Nucleus accumbens (tissue), 56 donors: ENCODE results near the gene EML4.

Experiments used
- DNase-seq, 56 donors: peaks; one replicate each; lab custom pipeline; 2025; lab: John Stamatoyannopoulos, UW

EML4 gene

DNA sequence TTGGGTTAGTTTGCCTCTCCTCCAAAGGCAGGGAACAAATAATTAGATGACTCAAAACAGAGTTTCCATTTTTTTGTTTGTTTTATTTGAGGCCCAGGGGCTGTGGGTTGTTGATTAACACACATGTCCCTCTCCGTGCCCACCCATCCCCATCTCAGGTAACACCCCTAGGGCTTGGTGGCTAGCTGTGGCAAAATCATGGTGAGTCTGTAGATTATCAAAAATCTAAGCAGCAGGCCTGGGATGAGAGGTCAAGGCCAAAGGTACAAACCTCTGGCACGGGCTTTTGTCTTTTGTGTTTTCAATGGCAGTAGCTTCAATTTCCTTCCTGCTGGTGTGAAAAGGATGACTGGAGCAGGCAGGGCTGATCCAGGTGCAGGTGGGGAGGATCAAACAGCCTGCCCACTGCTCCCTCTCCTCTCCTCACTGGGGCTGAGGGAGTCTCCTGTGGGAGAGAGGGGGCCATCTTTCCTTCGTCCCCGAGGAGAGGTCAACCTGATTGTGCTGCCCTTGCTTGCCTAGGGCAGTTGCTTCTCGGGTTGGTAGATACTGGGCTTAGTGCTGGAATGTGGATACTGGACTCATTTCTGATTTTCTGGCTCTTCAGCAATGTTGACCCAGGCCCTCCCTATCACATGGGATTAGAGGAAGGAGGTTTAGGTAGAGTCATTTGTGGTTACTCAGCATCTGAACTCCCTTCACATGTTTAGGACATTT lies 31.9 kb upstream of the EML4 start:
- no peak for DNase-seq

DNA sequence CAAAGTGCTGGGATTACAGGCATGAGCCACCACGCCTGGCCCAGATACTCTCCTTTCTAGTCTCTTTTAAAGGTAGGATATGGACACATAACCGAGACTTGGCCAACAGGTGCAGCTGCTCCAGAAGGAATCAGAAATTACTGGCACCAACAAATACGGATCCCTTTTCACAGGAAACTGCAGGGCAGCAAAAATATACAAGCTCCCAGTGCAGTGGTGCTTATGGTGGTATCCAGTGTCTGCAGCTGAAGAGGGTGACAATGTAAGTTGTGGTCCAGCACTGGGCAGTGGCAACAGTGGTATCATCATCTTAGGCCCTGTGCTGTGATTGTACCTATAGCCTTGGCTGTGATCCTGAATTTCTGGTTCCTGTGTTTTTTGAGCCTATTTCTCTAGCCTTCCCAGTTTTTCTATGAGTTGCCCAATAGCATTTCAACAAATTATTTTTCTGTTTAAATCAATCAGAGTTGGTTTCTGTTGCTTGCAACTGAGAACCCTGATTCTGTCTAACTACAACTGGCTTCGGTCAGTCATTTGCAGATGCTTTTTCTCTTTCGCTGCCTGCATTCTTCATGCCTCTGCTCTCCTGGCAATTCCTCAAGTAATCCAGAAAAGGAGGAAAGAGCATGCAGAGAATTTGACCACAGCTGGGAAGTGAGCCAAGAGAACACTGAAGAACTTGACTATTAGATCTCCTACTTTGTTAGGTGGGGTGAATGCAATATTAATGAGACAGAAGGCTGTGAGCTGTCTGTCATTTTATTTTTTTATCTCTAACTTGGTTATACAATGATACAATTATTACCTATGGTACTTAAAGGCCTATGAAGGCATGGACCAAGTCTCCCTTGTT lies 30.8 kb upstream of the EML4 start:
- DNase-seq = peak in 5 of 56 donors; percentile 4 to 24 (median 11)

DNA sequence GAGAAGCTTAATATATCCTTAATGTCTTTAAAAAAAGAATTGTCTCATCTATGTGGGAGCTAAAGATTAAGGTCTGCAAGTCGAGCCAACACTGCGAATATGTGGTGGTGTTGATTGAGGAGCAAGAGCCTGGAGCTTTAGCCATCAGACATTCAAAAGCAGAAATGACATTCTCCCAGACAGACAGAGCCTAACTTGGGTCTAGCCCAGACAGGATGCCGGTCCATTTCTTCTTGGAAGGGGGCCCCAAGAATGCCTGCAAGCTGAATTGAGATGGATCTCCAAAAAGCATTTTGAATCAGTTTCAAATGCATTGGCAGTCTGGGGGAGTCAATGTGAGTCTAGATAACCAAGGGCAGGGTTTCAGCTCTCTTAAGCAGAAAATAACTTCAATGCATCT lies 30.1 kb upstream of the EML4 start:
- DNase-seq = peak in 1 of 56 donors; percentile 10

DNA sequence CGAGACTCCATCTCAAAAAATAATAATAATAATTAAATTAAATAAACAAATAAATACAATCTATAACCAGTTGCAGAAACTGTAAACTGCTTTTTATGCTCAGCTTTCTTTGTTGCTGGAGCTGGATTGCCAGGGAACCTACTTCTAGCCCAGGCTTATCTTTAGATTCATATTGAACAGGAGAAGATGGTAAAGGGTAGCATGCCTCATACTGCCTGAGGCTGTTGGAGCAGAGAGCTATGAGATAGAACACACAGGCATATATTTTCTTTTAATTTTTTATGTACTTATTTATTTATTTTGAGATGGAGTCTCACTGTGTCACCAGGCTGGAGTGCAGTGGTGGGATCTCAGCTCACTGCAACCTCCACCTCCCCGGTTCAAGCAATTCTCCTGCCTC lies 28.7 kb upstream of the EML4 start:
- DNase-seq = no peak

DNA sequence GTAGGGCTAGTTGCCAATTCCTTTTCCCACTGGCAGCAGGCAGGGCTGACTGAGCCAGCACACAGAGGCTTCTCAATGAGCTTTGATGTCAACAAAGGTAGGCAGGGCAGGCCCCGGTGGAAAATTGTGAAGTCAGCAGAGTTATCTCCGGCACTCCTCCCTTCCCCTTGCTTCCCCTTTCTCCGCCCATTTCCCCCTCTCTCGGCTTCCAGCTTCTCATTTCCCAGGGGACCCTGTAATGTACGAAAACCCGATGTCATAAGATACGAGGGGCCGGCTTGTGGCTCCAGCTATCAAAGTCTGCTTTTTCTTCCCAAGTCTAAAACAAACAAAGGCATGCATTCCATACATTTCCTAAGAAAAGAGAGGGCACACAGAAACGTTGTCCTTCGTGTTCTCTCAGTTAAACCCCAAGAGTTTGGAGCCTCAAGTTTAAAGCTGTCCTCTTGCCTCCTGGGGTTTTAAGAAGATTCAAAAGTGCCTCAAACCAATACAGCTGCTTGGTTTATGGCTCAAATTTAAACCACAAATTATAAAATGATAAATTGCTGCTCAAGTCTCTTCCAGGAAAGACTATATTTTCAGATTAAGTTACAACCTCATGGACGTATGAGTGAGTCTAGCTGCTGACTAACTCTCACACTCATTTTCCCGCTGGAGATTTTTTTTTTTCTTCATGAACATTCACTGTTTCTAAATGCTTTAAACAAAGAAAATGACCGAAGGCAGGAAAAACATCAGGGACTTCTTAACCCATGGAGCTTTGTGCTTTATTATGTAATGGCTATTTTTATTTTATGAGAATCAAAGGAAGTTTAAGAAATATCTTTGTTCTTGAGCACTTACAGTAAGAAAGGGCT lies 27.2 kb upstream of the EML4 start:
- DNase-seq = peak in 10 of 56 donors; percentile 8 to 57 (median 20)

DNA sequence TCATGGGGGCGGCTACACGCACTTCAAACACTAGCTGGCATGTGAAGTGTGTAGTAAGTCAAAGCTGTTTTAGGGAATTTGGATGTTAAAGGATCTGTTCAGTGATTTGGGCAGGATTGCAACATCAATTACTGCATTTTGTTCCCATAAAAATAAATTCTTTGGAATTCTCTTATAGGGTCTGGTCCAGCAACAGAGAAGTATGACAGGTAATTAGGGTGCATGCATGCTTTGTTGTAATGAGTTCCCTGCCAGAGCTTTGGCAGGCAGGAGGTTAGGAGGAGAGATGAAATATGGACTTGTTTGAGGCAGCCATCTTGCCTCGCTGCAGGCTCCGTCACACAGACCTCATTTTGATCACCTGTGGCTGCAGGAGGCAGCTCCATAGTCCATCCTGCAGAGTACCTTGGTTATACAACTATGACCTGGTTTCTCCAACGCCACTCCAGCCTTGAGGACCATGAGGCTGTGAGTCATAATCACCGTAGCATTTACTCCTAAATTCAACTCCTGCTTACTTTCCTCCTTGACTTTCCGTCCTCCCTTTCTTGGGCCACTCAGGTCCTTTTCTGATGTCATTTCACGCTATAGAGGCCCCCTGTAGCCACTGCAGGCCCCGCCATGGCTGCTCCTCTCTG lies 26.5 kb upstream of the EML4 start:
- DNase-seq = peak in 4 of 56 donors; percentile 7 to 32 (median 12)

DNA sequence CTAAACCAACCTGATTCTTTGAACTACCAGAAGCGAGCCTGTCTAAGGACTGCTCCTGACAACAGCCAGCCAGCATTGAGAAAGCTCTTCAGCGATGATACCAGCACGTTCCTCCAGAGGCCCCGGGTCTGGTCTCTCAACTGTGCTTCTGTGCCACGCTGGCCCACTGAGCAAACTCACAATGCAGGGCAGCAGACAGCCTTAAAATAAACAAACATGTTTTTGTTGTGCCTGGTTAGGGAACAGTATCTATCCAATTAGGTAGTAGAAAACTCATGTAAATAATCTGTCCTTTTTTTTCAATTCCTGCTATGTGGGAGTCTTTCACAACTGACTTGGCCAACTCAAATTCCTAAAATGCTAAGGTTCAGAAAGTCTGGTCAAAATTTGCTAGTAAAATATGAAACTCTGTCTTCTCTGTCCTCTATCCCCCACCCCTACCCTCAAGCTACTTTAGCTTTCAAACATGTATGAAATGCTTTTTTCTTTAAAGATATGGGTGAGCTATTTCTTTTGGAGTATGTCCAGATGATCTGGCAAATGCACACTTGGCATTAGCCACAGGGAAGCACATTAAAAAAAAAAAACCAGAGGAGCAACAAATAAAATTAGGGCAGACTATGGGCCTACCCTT lies 21.4 kb upstream of the EML4 start:
- DNase-seq = no peak

DNA sequence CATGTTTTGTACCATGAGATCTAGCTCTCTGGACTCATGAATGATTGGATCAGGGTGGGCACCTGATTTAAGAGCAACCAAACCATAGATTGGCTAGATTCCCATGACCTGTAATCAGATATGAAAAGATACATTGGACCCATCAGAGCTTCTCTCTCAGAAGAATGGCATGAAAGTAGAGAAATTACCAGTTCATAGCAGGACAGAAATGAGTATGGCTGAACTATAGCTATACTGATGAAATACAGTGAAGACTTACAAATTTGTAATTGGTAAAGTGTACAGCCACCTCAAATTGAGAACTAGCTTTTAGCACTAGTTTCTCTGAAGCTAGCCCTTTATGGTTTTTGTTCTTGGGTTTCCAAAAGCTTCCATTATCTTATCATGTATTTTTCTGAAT lies 19.0 kb upstream of the EML4 start:
- no peak for DNase-seq

DNA sequence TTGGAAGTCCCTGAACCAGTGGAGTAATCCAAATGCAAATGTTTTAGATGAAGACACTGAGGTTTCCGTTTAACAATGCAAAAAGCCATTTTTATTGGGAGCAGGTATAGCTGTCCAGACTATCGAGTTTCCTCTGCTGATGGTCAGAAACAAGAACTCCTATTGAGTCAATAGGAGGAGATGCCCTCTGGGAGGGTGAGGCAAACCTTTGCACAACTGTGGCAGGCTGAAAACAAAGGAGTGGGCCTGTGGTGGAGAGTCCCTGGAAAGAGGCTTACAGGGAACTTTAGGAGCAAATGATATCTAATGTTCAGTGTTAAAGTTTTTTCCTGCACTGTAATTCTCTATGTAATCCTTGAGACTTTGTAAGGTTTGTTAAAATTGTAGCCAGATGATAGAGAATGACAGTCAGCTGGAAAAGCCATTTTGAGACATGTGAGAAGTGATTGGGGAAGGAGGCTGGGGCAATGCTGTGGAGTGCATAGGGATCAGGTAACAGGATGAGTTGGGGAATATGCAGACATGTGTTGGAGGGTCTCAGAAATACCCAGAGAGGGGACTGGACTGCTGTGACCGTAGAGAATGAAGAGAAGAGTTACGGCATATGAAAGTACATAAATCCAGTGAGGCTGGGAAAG lies 15.1 kb upstream of the EML4 start:
- DNase-seq = no peak

DNA sequence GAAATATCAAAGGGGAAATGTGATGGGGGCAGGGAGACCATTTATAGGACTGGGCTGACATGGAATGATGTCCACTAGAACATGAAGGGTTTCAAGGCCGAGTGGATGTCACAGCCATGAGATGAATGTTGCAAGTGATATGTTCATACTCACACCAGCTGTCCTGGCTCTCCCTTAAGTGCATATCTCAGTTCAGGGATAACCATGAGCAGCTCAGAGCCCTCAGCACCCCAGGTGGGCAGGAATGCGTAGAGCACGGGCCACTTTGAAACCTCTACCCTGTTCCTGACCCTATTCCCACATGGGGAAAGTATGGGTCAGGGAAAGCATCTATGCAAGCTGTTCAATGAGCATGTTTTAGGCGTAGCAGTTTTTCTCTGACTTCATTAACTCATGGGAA lies 12.4 kb upstream of the EML4 start:
- no peak for DNase-seq

DNA sequence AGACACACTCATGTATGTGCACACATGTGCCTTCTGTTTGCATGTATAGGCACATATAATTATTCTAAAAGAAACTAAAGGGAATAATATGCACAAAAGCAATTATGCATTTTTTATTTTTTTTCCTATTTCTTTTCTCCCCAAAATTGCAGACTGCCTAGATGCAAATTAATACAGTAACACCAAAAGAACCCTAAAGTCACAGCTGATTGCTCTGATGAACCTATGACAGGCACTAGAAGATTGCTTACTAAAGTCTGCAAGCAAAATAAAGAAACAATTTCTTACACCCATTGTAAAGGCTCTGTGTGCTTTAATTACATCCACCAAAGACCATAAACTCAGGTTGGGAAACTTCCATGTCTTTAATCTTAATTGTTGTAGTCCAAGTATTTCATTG lies 7.7 kb upstream of the EML4 start:
- DNase-seq = no peak

DNA sequence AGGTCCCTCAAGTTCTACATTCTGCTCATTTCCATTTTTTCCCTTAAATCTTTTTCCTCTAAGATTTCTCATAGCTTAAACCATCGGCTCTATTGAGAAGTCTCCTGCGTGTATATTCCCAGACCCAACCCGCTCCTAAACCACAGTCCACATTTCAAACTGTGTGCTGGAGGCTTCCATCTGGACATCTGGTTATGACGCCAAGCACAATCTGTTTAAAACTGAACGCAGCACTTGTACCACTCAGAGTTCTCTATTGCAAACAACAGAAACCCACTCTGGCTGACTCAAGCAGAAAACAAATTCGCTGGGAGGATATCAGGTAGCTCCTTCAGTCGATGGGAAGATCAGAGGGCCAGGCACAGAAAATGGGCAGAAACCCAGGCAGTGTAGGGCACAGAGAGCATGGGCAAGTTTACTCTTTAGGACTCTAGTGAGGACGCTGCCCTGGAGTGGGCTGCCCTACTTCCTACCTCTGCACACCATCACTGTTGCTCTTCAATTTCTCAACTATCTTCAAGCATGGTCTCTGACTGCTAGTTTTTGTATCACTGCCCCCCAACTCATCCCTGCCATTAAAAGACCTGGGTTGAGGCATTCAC lies 5.6 kb upstream of the EML4 start:
- DNase-seq = no peak

DNA sequence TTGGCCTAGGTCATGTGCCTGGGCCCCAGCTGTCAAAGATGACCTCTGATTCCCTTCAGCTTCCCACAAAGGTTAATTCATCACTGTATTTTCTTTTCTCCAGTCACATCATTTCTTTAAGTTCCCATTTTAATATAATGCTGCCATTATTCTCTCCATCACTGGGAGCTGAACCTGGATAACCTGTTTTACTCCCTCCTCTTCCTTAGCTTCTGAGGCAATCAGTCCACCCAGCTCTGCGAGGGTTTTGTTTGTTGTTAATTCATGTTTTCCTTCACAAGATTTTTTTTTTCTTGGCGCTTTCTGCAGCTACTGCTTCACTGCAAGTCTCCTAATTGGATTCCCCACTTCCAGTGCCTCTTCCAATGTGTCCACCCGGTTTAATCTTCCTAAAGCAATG lies 5.1 kb upstream of the EML4 start:
- no peak for DNase-seq

DNA sequence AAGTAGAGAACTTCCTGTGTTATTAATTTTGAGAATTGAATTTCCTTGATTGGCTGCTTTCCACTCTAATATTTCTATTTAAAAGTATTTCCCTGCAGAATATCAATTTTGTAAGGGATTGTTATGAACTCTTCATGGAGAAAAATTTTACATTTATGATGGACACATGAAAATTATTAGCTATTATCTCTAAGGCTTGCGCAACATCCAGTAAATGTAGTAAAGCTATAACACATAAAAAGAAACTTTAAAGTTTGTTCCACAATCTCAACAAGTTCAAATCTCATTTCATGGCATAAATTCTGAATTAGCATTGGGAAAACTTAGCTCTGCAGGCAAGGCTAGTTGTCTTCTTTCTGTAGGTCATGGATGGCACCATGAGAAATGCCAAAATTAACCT lies 4.2 kb upstream of the EML4 start:
- DNase-seq = no peak

DNA sequence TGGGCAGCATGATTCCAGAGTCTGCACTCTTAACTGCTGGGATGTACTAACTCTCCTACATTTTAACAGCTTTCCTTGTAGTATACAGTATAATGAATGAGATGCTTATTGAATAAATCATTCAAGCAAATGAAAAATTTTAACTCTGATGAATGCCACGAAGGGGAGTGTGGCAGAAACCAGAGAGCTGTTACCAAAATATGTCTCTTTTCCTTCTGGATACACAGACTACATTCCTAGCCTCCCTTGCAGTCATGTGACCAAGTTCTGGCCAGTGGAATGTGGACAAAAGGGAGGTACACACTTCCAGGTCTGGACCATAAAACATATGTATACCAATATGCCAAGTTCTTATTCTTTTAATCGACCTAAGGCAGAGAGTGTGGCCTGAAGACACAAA lies 1.7 kb upstream of the EML4 start:
- DNase-seq = no peak

DNA sequence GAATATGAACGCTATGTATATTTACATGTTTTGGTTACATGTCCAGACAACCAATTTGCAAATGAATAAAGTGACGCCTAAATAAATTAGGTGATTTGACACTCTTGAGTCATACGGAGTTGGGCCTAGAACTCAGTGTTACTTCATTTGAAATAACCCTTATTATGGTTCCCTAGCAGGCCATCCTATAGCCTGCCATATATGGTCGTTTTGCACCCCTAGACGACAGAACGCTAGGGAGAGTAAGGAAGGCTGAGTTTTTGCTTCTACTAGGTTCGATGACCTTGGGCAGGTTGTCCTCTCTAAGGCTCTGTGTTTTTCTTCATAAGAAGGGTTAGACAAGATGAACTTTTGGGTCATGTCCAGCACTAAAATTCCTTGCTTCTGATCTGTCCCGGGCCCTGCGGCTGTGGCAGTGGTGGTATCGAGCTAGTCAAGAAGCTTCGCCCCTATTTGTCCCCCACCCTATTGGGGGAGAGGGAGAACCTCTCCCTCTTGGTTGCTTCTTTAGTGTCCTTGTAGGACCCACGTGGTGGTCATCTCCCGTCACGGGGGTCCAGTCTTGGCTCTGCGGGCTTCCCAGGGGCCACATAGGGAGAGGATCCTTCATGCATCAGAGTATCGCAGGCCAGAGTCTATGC lies 574 bp upstream of the EML4 start:
- peak in 2 of 56 donors; percentile 23 to 47 for DNase-seq

DNA sequence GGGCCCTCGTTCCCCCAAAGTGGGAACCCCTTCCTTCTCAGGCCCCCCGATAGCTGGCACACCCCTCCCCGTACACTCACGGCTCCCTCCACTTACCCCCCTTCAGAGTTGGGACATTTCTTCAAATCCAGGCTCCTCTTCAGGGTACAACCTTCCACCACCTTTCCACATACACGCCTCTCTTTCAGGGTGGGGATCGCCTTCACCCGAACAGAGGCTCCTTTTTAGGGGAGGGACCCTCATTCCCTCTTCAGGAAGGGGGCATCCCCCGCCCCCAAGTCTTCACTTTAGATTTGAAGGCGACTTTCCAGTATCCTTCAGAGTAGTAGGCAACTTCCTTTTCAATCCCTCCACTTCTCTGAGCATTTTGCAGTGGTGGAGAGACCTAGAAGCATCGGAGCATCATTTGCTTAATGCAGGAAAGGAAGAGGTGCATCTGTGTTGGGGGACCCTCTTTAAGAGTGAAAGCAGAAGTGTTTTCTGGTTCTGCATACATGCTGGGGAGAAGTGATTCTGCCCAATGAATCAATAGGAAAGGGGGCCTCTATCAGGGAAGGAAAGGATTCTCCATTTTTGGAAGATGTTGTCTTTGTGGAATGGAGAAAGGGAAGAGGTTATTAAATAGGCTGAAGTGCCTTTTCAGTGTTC lies 845 bp downstream of the EML4 start:
- DNase-seq = peak in 6 of 56 donors; percentile 10 to 36 (median 30)
